ENCODE results near the gene ATCAY.

Gene ATCAY

GRCh38 chr19:3836887-3837286 is 43.6 kb upstream of the ATCAY start:
- TF ChIP-seq EZH2phosphoT487 (IDR thresholded peaks at IDR 0.05; ENCODE audit: borderline replicate concordance, low read length), result no peak
- TF ChIP-seq, protein P1, sequence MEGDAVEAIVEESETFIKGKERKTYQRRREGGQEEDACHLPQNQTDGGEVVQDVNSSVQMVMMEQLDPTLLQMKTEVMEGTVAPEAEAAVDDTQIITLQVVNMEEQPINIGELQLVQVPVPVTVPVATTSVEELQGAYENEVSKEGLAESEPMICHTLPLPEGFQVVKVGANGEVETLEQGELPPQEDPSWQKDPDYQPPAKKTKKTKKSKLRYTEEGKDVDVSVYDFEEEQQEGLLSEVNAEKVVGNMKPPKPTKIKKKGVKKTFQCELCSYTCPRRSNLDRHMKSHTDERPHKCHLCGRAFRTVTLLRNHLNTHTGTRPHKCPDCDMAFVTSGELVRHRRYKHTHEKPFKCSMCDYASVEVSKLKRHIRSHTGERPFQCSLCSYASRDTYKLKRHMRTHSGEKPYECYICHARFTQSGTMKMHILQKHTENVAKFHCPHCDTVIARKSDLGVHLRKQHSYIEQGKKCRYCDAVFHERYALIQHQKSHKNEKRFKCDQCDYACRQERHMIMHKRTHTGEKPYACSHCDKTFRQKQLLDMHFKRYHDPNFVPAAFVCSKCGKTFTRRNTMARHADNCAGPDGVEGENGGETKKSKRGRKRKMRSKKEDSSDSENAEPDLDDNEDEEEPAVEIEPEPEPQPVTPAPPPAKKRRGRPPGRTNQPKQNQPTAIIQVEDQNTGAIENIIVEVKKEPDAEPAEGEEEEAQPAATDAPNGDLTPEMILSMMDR (IDR thresholded peaks at IDR 0.05; ENCODE audit: low read depth, low read length, poor library complexity, severe bottlenecking), result no peak
- no peak overlapping the region for H3K4me3 ChIP-seq (ENCODE audit: low read length)
- H3K79me2 ChIP-seq (ENCODE audit: control insufficient read depth, low read length), result no peaks in the 10 kb centered on the region
- H3K4me2 ChIP-seq (ENCODE audit: low read length), result no peak overlapping the region
- no peaks in the 10 kb centered on the region for H3K27me3 ChIP-seq (ENCODE audit: control insufficient read depth, low read length)
- H3K9me3 ChIP-seq (ENCODE audit: control insufficient read depth, insufficient read depth, low read length), result peaks cover 12% of the 10 kb centered on the region; the same call in 1 of the 2 replicates
- no peak overlapping the region for H3K27ac ChIP-seq (ENCODE audit: low read depth, low read length)
- H3K9me2 ChIP-seq (replicated peaks; ENCODE audit: control insufficient read depth, low read length), result no peaks in the 10 kb centered on the region
- H4K20me1 ChIP-seq (ENCODE audit: control insufficient read depth, insufficient read depth, low read depth, low read length), result no peaks in the 10 kb centered on the region
- no peaks in the 10 kb centered on the region for H3K36me3 ChIP-seq (ENCODE audit: control insufficient read depth, low read length)
- H3F3A ChIP-seq (ENCODE audit: control insufficient read depth, insufficient read depth), result peaks cover 4% of the 10 kb centered on the region; the same call in 1 of the 2 replicates
- H3K4me1 ChIP-seq (ENCODE audit: control insufficient read depth, low read length), result no peaks in the 10 kb centered on the region

DNA sequence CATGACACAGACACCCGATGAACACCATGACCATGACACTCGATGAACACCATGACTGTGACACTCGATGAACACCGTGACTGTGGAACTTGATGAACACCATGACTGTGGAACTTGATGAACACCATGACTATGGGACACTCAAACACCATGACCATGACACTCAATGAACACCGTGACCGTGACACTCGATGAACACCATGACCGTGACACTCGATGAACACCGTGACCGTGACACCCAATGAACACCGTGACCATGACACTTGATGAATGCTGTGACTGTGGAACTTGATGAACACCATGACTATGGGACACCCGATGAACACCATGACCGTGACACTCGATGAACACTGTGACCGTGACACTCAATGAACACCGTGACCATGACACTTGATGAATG is 43.2 kb upstream of the ATCAY start:
- Histone ChIP-seq H3K27ac (ENCODE audit: low read depth, low read length) (no peak overlapping the region), H3K9me3 (ENCODE audit: control insufficient read depth, insufficient read depth, low read length) (peaks cover 12% of the 10 kb centered on the region; the same call in 1 of the 2 replicates), H3F3A (ENCODE audit: control insufficient read depth, insufficient read depth) (peaks cover 4% of the 10 kb centered on the region; the same call in 1 of the 2 replicates), H3K4me1 (ENCODE audit: control insufficient read depth, low read length) (no peaks in the 10 kb centered on the region), H3K27me3 (ENCODE audit: control insufficient read depth, low read length) (no peaks in the 10 kb centered on the region), H3K4me2 (ENCODE audit: low read length) (no peak overlapping the region), H3K79me2 (ENCODE audit: control insufficient read depth, low read length) (no peaks in the 10 kb centered on the region), H4K20me1 (ENCODE audit: control insufficient read depth, insufficient read depth, low read depth, low read length) (no peaks in the 10 kb centered on the region), H3K36me3 (ENCODE audit: control insufficient read depth, low read length) (no peaks in the 10 kb centered on the region), H3K4me3 (ENCODE audit: low read length) (no peak overlapping the region), H3K9me2 (replicated peaks; ENCODE audit: control insufficient read depth, low read length) (no peaks in the 10 kb centered on the region)
- TF ChIP-seq, protein P1 (IDR thresholded peaks at IDR 0.05; ENCODE audit: low read depth, low read length, poor library complexity, severe bottlenecking), result no peak
- no peak for TF ChIP-seq EZH2phosphoT487 (IDR thresholded peaks at IDR 0.05; ENCODE audit: borderline replicate concordance, low read length)

- Histone ChIP-seq H3K9me3 (ENCODE audit: control insufficient read depth, insufficient read depth, low read length) (peaks cover 12% of the 10 kb centered on the region; the same call in 1 of the 2 replicates), H3K27me3 (ENCODE audit: control insufficient read depth, low read length) (no peaks in the 10 kb centered on the region), H3K79me2 (ENCODE audit: control insufficient read depth, low read length) (no peaks in the 10 kb centered on the region), H3K36me3 (ENCODE audit: control insufficient read depth, low read length) (no peaks in the 10 kb centered on the region), H3K4me2 (ENCODE audit: low read length) (no peak overlapping the region), H3K4me3 (ENCODE audit: low read length) (no peak overlapping the region), H3F3A (ENCODE audit: control insufficient read depth, insufficient read depth) (peaks cover 4% of the 10 kb centered on the region; the same call in 1 of the 2 replicates), H3K27ac (ENCODE audit: low read depth, low read length) (no peak overlapping the region), H4K20me1 (ENCODE audit: control insufficient read depth, insufficient read depth, low read depth, low read length) (no peaks in the 10 kb centered on the region), H3K4me1 (ENCODE audit: control insufficient read depth, low read length) (no peaks in the 10 kb centered on the region), H3K9me2 (replicated peaks; ENCODE audit: control insufficient read depth, low read length) (no peaks in the 10 kb centered on the region)
- no peak for TF ChIP-seq EZH2phosphoT487 (IDR thresholded peaks at IDR 0.05; ENCODE audit: borderline replicate concordance, low read length)
- TF ChIP-seq, protein P1 (IDR thresholded peaks at IDR 0.05; ENCODE audit: low read depth, low read length, poor library complexity, severe bottlenecking), result no peak
These were observed 42.6 kb upstream of the ATCAY start for GRCh38 chr19:3837922-3838321.

Measured in DOHH2 (cell line).